Osteoblast (primary cell): ENCODE results near the gene CPXM2. TPM values are rescaled to one million over a fixed set of nuclear protein-coding genes. Genes with fewer than 3 reads are reported as not detected.

ENCODE experiments used
- DNase-seq: peaks from one replicate; pipeline ENCODE4 v3.0.0; 2011; ENCODE audit warnings: low spot score, mixed read lengths; ENCODE audit not compliant: insufficient read length; ENCODE audit errors: missing footprints
- H2AFZ ChIP-seq: 2 replicates; pipeline ENCODE4 v1.6.0; 2011; ENCODE audit warnings: mild to moderate bottlenecking, low read length
- H3K27ac ChIP-seq: 2 replicates; pipeline ENCODE4 v1.5.1; 2011; ENCODE audit warnings: mild to moderate bottlenecking, low read depth, low read length, moderate library complexity
- H3K27me3 ChIP-seq: 2 replicates; pipeline ENCODE4 v1.6.0; 2012; ENCODE audit warnings: mild to moderate bottlenecking, control low read depth, inconsistent platforms, low read length, moderate library complexity; ENCODE audit not compliant: insufficient read depth
- H3K36me3 ChIP-seq: 2 replicates; pipeline ENCODE4 v1.5.1; 2011; ENCODE audit warnings: mild to moderate bottlenecking, low read length, control low read depth, moderate library complexity; ENCODE audit not compliant: insufficient read depth
- H3K4me1 ChIP-seq: 2 replicates; pipeline ENCODE4 v1.5.1; 2011; ENCODE audit warnings: mild to moderate bottlenecking, low read length, control low read depth, moderate library complexity; ENCODE audit not compliant: insufficient read depth
- H3K4me2 ChIP-seq: 2 replicates; pipeline ENCODE4 v1.6.0; 2011; ENCODE audit warnings: mild to moderate bottlenecking, low read length; ENCODE audit not compliant: insufficient read depth
- H3K4me3 ChIP-seq: fragments of 200-600 bp; sonication (generic); 3 replicates; pipeline ENCODE4 v1.5.1; 2012; ENCODE audit warnings: mild to moderate bottlenecking, low read length, inconsistent platforms; ENCODE audit not compliant: insufficient read depth
- H3K79me2 ChIP-seq: 2 replicates; pipeline ENCODE4 v1.6.0; 2012; ENCODE audit warnings: mild to moderate bottlenecking, low read length, control low read depth, inconsistent platforms; ENCODE audit not compliant: insufficient read depth
- H3K9me3 ChIP-seq: 2 replicates; pipeline ENCODE4 v1.5.1; 2011; ENCODE audit warnings: low read depth, low read length, control low read depth
- H4K20me1 ChIP-seq: 2 replicates; pipeline ENCODE4 v1.6.0; 2012; ENCODE audit warnings: mild to moderate bottlenecking, low read length, control low read depth; ENCODE audit not compliant: insufficient read depth
- total RNA-seq: library from RNA; depleted of rRNA; stranded (reverse); fragments of >200 nt; gene quantifications from 2 replicates; pipeline ENCODE4 v1.2.3, GENCODE V29; 2012
- TF ChIP-seq, protein P1 (sequence below): IDR thresholded peaks from 2 replicates; pipeline ENCODE4 v1.5.1; 2011; ENCODE audit warnings: mild to moderate bottlenecking, low read depth, low read length, moderate library complexity; ENCODE audit errors: extremely low read depth

Gene CPXM2
- total RNA-seq, 1 donor, result 0.36 TPM

DNA sequence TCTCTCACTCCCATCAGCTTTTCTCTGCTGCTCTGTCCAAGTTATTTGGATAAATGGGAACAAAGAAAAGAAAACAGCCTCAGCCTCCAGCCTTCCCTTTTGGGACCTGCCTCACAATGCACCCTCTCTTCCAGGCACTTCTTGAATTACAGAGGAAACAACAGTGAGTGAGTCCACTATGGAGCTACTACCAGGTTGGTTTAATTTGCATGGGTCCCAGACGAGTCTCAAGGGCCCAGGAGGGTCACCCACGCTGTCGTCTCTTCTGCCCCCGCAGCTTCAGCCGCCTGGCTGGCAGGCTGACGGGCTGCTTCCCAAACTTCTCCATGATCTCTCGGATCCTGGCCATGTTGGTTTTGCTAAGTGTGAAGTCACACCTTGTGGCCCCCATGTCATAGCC is 145.1 kb downstream of the CPXM2 start:
- Histone ChIP-seq H3K4me1 (no peaks in the 10 kb centered on the region), H3K4me2 (no peak overlapping the region), H4K20me1 (no peaks in the 10 kb centered on the region), H3K27ac (no peak overlapping the region), H3K27me3 (no peaks in the 10 kb centered on the region), H3K36me3 (no peaks in the 10 kb centered on the region), H2AFZ (no peak overlapping the region), H3K9me3 (no peaks in the 10 kb centered on the region), H3K79me2 (no peaks in the 10 kb centered on the region), H3K4me3 (no peak overlapping the region)
- no peak for DNase-seq
- TF ChIP-seq, protein P1, sequence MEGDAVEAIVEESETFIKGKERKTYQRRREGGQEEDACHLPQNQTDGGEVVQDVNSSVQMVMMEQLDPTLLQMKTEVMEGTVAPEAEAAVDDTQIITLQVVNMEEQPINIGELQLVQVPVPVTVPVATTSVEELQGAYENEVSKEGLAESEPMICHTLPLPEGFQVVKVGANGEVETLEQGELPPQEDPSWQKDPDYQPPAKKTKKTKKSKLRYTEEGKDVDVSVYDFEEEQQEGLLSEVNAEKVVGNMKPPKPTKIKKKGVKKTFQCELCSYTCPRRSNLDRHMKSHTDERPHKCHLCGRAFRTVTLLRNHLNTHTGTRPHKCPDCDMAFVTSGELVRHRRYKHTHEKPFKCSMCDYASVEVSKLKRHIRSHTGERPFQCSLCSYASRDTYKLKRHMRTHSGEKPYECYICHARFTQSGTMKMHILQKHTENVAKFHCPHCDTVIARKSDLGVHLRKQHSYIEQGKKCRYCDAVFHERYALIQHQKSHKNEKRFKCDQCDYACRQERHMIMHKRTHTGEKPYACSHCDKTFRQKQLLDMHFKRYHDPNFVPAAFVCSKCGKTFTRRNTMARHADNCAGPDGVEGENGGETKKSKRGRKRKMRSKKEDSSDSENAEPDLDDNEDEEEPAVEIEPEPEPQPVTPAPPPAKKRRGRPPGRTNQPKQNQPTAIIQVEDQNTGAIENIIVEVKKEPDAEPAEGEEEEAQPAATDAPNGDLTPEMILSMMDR, result no peak

DNA sequence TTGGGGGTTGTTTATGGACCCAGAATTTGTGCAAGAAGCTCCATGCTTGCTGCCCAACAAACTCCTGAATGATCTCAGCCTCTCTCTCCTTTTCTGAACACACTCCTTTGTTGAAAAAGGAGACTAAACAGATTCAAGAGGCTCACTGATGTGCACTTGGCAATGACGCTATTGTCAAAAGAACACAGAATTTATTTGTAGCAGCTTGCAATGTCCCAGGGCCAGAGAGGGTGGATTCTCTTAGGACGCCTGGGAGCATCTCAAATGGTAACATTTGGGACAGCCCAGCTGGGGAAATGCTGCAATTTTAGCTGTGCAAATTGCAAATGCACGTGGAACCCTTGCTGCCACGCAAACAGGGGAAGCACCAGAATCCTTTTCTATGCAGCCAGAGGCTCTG is 145.5 kb downstream of the CPXM2 start:
- no peak overlapping the region for H3K4me3 ChIP-seq
- TF ChIP-seq, protein P1, result no peak
- no peaks in the 10 kb centered on the region for H3K4me1 ChIP-seq
- no peaks in the 10 kb centered on the region for H3K27me3 ChIP-seq
- no peaks in the 10 kb centered on the region for H4K20me1 ChIP-seq
- no peak overlapping the region for H3K4me2 ChIP-seq
- no peaks in the 10 kb centered on the region for H3K79me2 ChIP-seq
- no peaks in the 10 kb centered on the region for H3K36me3 ChIP-seq
- peak; percentile 59 for DNase-seq
- H2AFZ ChIP-seq, result no peak overlapping the region
- no peaks in the 10 kb centered on the region for H3K9me3 ChIP-seq
- no peak overlapping the region for H3K27ac ChIP-seq

DNA sequence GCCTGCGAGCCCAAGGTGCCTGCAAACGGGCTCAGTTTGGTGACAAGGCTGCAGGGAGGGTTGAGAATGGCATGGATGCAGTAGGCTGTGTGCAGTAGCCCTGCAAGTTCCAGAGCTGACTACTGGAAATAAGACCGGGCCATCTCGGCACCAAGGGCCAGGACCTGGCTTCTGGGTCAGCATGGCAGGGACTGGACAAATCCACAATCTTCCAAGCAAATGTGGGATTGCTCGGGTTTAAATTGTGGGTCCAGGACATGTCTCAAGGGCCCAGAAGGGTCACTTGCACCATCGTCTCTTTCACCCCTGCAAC is 147.4 kb downstream of the CPXM2 start:
- no peaks in the 10 kb centered on the region for H3K36me3 ChIP-seq
- no peak overlapping the region for H3K4me3 ChIP-seq
- H3K9me3 ChIP-seq, result no peaks in the 10 kb centered on the region
- no peak overlapping the region for H3K4me2 ChIP-seq
- TF ChIP-seq, protein P1, result no peak
- no peak overlapping the region for H3K27ac ChIP-seq
- no peaks in the 10 kb centered on the region for H3K27me3 ChIP-seq
- no peaks in the 10 kb centered on the region for H3K79me2 ChIP-seq
- DNase-seq, result peak; percentile 9
- no peaks in the 10 kb centered on the region for H3K4me1 ChIP-seq
- H4K20me1 ChIP-seq, result no peaks in the 10 kb centered on the region
- no peak overlapping the region for H2AFZ ChIP-seq

DNA sequence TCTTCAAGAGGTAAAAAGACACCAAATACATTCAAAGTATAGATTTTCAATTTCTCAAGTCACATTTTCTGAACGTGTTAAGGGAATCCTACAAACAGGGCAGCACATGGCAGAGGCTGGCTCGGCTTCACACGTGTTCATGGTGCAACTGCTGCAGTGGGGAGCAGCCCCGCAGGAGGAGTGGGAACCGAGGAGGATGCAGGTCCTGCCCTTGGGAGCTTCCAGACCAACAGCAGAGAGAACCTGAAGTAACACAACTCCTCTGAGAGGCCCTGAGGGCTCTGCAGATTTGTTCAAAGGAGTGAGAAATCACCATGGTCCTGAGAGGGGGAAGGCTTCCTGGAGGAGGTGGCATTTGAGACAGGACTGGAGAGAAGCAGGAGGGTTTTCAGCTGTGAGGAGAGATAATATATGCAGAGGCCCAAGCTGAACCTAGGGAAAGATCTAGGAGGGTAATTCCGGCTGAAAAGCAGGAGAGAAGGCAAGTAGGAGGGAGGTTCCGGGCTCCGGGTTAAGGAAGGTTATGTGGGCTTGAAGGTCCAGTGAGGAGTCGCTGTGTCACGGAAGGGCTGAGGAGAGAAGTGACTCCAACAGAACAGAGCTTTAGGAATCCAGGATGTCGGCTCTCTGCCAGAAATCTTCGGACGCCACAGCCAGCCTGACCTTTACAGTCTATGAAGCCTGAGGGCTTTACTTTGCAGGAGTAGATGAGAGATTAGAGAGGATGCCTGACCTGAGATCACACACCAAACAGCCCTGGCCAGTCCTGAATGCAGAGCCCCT is 148.0 kb downstream of the CPXM2 start:
- Histone ChIP-seq H3K9me3 (no peaks in the 10 kb centered on the region), H3K4me2 (no peak overlapping the region), H3K4me3 (no peak overlapping the region), H3K79me2 (no peaks in the 10 kb centered on the region), H3K4me1 (no peaks in the 10 kb centered on the region), H3K27ac (no peak overlapping the region), H3K36me3 (no peaks in the 10 kb centered on the region), H3K27me3 (no peaks in the 10 kb centered on the region), H2AFZ (no peak overlapping the region), H4K20me1 (no peaks in the 10 kb centered on the region)
- peak; percentile 23 for DNase-seq
- TF ChIP-seq, protein P1, result no peak
